Measurements from ENCODE around the gene DIPK1A.
"Not testable (repeated sequence)": the region's sequence is repeated elsewhere in the genome, so short reads cannot be mapped to it uniquely, and the experiment has no call there.

Gene DIPK1A

GRCh38 chr1:92921031-92922023, 39.9 kb downstream of the DIPK1A start:
- DNase-seq (ENCODE audit: low read depth in 3 of 3) = no peak

- no peak for DNase-seq (ENCODE audit: low read depth in 3 of 3)
Observed at GRCh38 chr1:92916899-92917298, 44.4 kb downstream of the DIPK1A start.

- DNase-seq (ENCODE audit: low read depth in 3 of 3) = no peak
Observed at GRCh38 chr1:92915547-92915946, 45.7 kb downstream of the DIPK1A start.

GRCh38 chr1:92913093-92913819, 48.0 kb downstream of the DIPK1A start:
- no peak for DNase-seq (ENCODE audit: low read depth in 3 of 3)

- no peak for DNase-seq (ENCODE audit: low read depth in 3 of 3)
Observed at GRCh38 chr1:92910081-92910480, 51.2 kb downstream of the DIPK1A start.

- no peak for DNase-seq (ENCODE audit: low read depth in 3 of 3)
Observed at GRCh38 chr1:92909321-92909720, 51.9 kb downstream of the DIPK1A start.

GRCh38 chr1:92907949-92908684, 53.1 kb downstream of the DIPK1A start:
- DNase-seq (ENCODE audit: low read depth in 3 of 3) = no peak

- DNase-seq (ENCODE audit: low read depth in 3 of 3) = no peak
Observed at GRCh38 chr1:92903765-92904164, 57.5 kb downstream of the DIPK1A start.

GRCh38 chr1:92902406-92902744, 58.9 kb downstream of the DIPK1A start:
- DNase-seq (ENCODE audit: low read depth in 3 of 3) = no peak

GRCh38 chr1:92901699-92902405, 59.4 kb downstream of the DIPK1A start:
- no peak for DNase-seq (ENCODE audit: low read depth in 3 of 3)

- no peak for DNase-seq (ENCODE audit: low read depth in 3 of 3)
Observed at GRCh38 chr1:92901126-92901525, 60.1 kb downstream of the DIPK1A start.

- DNase-seq (ENCODE audit: low read depth in 3 of 3) = no peak
Observed at GRCh38 chr1:92900539-92900938, 60.7 kb downstream of the DIPK1A start.

GRCh38 chr1:92899780-92900179, 61.5 kb downstream of the DIPK1A start:
- no peak for DNase-seq (ENCODE audit: low read depth in 3 of 3)

GRCh38 chr1:92898053-92898452, 63.2 kb downstream of the DIPK1A start:
- not testable (repeated sequence) for DNase-seq (ENCODE audit: low read depth in 3 of 3)

- DNase-seq (ENCODE audit: low read depth in 3 of 3) = no peak
Observed at GRCh38 chr1:92887465-92887864, 73.8 kb downstream of the DIPK1A start.

GRCh38 chr1:92886886-92887419, 74.3 kb downstream of the DIPK1A start:
- no peak for DNase-seq (ENCODE audit: low read depth in 3 of 3)

- DNase-seq (ENCODE audit: low read depth in 3 of 3) = no peak
Observed at GRCh38 chr1:92884195-92884594, 77.1 kb downstream of the DIPK1A start.

GRCh38 chr1:92883297-92883696, 78.0 kb downstream of the DIPK1A start:
- no peak for DNase-seq (ENCODE audit: low read depth in 3 of 3)

GRCh38 chr1:92882819-92883218, 78.4 kb downstream of the DIPK1A start:
- DNase-seq (ENCODE audit: low read depth in 3 of 3) = no peak

- no peak for DNase-seq (ENCODE audit: low read depth in 3 of 3)
Observed at GRCh38 chr1:92881391-92881790, 79.9 kb downstream of the DIPK1A start.

- DNase-seq (ENCODE audit: low read depth in 3 of 3) = no peak
Observed at GRCh38 chr1:92879316-92879968, 81.8 kb downstream of the DIPK1A start.
